HG03175 (cell line): ENCODE results near the gene CA10.

Experiments used
- ATAC-seq: cut with Tn5 transposase; IDR thresholded peaks from one replicate; pipeline ENCODE4 v1.9.1; 2021; ENCODE audit warnings: mild to moderate bottlenecking, moderate library complexity; ENCODE audit not compliant: unreplicated experiment

Gene CA10

DNA sequence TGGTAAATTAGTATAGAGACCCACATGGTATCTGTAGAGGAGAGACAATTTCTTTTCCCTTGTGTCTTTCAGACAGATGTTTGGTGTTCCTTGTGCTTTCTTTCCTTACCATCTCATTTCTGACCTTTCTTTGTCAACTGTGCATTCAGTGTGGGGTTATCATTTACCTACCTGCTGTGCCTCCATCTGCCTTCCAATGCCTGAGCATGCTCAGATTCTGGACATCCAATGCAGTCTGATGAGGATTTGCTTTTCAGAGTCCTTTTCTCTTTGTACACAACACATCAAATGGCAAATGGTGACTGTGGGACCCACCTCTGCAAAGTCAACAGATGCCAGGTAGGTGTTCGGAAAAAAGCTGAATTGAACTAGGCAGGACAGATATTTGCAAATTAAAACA is 364.8 kb downstream of the CA10 start:
- ATAC-seq: no peak

DNA sequence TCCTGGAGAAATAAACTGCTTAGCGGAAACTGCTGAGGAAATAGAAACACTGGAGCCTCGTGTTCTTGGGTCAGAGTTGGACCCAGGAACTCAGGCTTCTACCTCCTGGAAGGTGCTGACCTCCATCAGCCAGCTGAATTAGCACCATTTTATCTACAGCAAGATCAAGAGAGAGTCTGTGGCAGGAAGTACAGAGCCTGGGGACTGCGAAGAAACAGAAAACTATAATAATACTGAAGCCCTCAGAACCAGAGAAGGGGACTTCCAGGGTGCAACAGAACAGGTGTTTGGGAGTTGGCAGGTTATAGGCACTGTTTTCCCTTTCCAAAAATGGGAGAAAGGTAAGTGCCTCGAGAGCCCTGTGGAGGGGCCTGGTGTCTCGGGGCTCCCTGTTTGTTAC is 379.7 kb downstream of the CA10 start:
- ATAC-seq: no peak

DNA sequence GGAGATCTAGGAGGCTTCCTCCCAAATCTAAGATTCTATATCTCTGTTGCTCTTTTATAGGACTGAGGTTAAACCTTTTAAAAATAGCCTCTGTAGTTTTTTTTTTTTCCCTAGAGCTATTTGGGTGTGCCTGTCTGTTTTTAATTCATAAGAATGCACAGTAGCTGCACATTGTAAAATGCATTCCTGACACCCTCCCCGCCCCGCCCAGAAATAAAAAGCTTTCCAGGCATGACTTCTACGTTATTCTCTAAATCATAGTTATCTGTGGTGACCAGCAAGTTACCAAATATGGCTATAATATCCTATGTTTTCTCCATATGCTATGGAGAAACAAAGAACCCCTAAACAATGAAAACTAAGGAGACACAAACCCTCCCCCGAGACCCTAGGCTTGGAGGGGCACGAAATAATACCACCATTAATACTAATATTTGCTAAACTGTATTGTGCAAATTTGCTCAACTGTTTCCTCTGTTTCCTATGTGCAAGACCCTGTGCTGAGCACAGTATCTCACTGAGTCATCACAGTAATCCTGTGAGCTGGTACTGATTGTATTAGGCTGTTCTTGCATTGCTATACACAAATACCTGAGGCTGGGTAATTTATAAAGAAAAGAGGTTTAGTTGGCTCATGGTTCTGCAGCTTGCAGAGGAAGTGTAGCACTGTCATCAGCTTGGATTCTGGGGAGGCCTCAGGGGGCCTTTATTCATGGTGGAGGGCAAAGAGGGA is 388.3 kb downstream of the CA10 start:
- ATAC-seq: no peak

GRCh38 chr17:51769231-51769630 is 389.3 kb downstream of the CA10 start:
- no peak for ATAC-seq

DNA sequence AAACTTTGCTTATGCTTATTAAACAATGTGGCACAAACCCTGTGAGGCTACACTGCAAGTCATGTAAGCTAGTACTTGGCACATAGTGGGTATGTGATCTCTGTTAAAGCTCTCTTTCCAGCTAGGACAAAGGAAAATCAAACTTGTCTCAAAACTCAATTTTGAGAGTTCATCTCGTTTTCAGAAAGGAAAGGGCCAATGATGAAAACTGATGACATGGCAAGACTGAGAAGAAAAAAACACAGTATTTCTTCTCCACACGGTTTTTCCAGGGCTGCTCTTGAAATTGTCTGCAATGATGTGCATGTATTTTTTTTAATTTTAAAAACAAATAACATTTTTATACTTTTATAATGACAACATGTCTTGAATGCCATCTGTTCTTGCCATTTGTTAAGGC is 389.8 kb downstream of the CA10 start:
- ATAC-seq: no peak

DNA sequence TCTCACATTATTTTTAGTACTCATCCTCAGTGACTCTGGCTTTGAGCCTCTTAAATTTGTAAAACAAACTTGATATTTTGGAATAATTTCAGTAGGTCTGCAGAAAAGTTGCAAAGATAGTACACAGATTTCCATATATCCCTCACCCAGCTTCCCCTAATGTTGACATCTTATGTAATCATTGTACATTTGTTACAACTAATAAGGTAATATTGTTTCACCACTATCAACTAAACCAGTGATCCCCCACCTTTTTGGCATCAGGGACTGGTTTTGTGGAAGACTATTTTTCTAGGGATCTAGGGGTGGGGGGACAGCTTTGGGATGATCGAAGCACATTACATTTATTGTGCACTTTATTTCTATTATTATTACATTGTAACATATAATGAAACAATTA is 391.2 kb downstream of the CA10 start:
- ATAC-seq: no peak

DNA sequence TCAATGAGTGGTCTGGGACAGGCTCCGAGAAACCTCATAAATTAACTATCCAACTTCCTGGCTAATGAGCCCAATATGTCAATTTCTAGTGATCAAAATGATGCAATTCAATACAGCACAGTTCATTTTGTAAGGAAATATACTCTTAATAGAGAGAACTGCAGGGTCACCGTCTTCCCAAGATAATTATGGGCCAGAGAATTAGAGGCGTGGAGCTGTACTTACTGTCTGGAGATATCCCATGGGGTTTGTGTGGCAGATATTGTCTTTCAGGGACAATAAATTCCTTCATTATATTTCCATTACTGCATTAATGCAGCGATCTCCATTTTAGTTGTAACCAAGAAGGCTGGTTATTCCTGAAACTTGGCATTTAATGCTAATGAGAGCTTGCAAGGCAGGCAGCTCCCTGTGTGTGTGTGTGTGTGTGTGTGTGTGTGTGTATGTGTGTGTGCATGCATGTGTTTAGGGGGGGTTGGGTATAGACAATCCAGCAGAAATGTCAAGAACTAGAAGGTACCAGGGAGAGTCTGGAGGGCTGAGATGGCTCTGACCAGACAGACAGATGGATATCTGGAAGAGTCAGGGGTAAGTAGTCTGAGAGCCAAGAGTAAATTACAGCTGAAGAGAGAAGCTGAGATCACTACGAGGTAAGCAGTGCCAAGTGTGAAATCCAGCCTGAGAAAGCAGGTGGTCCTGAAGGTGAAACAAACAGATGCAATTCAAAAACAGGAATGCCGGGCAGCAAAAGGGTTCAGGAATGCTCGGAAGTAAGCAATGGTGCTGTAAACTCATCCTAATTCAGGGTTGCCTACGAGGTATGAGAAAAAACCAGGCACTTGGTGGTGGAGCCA is 393.0 kb downstream of the CA10 start:
- no peak for ATAC-seq

GRCh38 chr17:51764387-51764971 is 394.0 kb downstream of the CA10 start:
- ATAC-seq: peak; percentile 95

DNA sequence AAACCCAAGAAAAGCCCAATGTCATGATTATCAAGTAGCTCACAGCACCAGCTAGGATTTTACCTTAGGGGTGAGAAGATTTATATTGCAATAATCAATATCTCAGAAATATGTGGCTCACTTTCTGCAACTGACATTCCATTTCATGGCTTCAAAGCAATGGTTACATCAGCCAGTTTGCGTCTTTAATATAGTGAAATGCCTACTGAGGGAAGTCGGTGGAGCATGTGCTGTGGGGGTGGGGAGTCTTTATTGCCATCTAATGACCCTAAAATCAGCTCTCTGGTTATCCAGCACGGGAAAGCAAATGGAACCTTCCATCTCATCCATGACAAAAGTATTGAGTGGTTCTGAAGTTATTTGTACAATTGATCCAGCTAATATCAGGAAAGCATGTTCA is 395.5 kb downstream of the CA10 start:
- ATAC-seq: no peak

DNA sequence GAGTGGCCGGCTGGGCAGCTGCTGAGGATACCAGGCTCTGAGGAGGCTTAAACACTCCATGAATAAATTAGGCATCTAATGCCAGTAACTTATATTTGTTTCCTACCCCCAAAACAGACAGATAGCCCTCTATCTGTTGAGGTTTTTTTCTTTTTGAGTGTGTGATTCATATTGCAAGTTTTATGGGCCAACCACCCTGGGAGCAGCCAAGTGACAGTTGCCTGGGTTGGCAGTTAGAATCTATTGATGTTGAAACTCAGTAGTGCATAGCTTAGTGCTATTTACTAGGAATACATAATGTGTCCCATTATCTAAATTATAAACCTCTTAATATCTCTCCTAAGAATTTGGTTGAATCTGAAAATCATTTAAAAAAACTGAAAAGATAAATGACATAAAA is 397.4 kb downstream of the CA10 start:
- no peak for ATAC-seq

DNA sequence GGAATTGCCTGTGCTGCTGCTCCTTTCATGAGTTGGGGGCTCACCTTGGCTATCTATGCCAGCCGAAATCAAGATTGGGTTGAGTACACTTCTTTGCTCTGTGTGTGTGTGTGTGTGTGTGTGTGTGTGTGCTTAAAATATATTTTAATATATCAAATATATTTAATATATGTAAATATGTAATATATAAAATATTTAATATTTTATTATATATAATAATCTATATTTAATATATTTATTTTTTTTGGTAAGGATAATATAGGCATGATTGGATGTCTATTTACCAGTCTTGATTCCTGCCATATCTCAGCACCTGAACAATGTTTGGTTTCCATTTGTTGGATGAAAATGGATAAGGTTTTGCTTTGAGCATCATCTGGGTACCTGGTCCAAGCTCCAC is 399.3 kb downstream of the CA10 start:
- no peak for ATAC-seq

DNA sequence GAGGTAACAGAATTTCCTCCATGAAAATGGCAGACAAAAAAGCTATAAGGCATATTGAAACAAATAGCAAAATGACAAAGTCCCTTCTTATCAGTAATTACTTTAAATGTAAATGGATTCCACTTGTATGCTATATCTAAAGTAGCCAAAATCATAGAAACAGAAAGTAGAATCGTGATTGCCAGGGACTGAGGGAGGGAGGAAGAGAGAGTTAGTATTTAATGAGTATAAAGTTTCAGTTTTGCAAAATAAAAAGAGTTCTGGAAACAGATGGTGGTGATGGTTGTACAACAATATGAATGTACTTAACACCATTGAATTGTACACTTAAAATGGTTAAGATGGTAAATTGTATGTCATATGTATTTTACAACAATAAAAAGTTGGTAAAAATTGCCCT is 407.4 kb downstream of the CA10 start:
- ATAC-seq: no peak

DNA sequence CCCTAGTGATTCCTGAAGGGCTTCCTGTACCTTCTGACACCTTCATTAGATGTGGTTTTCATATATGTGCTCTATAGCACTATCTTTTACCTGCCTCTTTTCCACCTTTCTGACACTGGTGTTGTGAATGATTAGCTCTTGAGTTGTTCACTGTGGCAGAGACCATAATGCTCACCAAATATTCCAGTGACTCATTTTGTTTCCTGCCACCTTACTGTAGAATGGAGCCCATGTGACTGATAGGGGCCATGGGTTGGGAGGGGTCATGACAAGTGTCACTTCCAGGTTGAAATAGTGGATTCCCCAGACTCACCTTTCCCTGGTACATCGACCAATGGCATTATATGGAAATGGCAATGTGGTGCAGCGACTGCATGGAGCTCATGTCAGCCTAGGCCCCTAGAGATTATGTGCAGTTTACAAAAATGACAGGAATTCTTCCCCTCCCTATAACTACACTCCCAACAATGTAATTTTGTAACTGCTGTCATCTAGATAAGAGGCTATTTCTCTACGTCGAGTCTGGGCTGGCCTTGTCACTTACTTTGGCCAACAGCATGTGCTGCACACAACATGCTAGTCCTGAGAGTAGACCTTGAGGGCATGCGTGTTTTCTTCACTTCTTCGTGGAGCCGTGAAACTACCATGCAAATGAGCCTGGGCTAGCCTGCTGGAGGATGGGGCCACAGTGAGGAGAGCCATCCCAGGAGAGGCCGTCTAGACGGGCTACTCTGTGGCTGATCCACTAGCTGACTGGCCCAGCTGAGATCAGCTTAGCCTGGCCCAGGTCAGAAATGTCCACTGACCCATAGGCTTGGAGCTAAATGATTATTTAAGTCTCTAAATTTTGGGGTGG is 409.5 kb downstream of the CA10 start:
- no peak for ATAC-seq

- no peak for ATAC-seq
Observed at GRCh38 chr17:51746421-51746820, 412.1 kb downstream of the CA10 start.

DNA sequence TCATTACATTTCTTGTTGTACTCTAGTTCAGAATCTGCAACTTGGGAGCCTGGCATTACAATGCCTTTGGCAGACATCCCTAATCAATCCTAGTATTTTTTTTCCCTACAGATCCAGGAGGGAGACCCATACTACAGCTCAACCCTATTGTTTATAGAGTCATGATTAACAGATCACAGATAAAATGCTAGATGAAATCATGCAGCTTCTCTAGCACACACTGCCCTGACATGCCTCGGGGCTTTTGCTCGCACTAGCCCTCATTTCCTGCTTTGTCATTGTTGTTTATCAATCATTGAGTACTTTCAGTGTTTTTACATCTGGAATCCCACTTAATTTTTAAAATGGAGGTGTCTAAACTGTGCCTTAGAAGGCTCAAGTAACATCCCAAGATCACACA is 412.5 kb downstream of the CA10 start:
- ATAC-seq: no peak

DNA sequence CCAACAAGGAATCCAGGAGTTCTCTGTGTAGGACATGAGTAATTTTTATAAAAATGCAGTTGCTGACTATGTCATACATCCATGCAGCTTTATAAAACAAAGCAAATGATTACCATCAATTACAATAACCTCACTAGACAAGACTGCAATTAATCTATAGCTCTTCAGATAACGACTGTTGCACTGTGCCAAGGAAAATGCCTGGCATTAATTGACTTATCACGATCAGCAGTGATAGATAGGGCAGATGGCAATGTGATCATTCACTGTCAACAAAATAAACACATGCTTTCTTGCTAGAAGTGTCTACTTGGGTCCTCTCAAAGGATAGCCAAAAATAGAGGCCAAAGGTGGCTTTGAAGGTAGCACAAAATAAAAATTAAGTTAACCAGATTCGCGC is 415.0 kb downstream of the CA10 start:
- ATAC-seq: no peak

GRCh38 chr17:51742571-51742970 is 415.9 kb downstream of the CA10 start:
- ATAC-seq: no peak

DNA sequence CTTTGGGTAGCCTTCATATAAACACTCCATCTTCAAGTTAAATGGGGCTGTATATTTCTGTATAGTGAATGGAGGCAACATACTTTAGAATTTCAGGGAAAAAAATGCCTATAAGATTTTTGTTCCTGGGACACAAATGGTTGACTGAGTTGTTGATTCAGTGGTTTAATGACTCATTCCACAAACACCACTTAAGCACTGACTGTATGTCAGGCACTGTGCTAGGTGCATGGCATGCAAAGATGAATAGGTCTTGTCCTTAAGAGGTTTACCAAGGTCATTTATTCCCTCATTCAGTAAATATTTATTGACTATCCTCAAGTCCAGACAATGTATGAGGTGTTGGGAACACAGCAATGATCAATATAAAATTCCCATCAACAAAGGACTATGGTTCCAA is 417.1 kb downstream of the CA10 start:
- no peak for ATAC-seq

GRCh38 chr17:51740531-51740930 is 418.0 kb downstream of the CA10 start:
- no peak for ATAC-seq

DNA sequence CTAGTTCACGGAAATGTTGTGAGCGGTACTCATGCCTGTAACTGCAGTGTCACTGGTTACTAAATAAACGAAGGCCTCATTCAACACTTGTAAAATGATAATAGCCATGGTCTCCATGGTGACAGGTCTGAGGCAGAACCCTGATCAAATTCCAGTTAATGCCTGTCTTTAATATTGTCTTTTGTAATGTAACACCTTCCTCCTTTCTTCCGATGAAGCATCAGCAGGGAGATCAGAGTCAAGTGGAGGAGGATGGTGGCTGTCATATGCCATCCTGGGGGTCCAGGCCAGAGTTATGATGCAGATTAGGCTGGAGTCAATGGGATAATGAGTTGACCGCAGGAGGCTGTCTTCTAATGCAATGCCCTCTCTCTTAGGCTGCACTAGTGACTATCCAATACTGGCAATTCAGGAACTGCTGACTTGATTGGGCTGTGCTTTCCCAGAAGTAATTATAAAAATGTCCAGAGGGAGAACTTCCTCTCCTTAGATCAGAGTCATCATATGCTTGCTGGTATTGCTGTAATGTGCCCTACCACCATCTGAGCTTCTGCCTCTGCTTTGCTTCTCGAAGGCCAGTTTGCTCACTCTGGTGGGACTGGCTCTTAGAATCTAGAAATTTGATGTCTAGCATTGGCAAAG is 419.1 kb downstream of the CA10 start:
- no peak for ATAC-seq

GRCh38 chr17:51736356-51736755 is 422.2 kb downstream of the CA10 start:
- no peak for ATAC-seq
